Measurements from ENCODE around the gene APBA2.

DNA sequence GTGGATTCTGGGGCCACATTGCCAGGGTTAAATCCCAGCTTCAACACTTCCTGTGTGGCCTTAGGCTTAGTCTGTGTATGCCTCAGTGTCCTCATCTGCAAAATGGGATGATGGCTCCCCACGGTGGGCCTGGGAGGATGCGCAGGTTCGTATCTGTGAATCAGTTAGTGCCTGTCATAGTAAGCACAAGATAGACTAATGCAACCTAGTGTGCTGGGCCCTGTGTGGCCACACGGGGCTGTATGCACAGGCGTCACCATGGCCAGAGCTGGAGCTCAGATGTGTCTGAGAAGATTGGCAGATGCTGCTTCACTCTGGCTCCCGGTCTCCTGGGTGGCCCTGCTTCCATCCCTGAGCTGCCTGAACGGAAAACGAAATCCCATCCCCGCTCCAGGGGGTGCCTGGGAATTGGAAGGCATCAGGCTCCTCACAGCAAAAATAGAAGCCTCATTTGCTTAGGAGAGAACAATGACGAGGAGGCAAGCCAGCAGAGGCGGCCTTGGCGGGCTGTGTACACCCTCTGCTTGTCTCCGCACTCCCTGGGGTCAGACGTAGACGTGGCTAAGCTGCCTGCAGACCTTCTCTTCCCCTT lies 103.6 kb downstream of the APBA2 start:
- TF ChIP-seq, protein P1, sequence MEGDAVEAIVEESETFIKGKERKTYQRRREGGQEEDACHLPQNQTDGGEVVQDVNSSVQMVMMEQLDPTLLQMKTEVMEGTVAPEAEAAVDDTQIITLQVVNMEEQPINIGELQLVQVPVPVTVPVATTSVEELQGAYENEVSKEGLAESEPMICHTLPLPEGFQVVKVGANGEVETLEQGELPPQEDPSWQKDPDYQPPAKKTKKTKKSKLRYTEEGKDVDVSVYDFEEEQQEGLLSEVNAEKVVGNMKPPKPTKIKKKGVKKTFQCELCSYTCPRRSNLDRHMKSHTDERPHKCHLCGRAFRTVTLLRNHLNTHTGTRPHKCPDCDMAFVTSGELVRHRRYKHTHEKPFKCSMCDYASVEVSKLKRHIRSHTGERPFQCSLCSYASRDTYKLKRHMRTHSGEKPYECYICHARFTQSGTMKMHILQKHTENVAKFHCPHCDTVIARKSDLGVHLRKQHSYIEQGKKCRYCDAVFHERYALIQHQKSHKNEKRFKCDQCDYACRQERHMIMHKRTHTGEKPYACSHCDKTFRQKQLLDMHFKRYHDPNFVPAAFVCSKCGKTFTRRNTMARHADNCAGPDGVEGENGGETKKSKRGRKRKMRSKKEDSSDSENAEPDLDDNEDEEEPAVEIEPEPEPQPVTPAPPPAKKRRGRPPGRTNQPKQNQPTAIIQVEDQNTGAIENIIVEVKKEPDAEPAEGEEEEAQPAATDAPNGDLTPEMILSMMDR (IDR thresholded peaks at IDR 0.05), result no peak
- TF ChIP-seq POLR2A (IDR thresholded peaks at IDR 0.05), result no peak

Data from stomach (tissue), 4 donors.